GM12878 (cell line): ENCODE results near the gene OR5T3. TPM values are rescaled to one million over a fixed set of nuclear protein-coding genes. Genes with fewer than 3 reads are reported as not detected.

Experiments
- ATAC-seq: fragments of 200-7000 bp; cut with Tn5 transposase; 3 replicates; pipeline ENCODE4 v1.9.1; 2020; ENCODE audit warnings: mild to moderate bottlenecking, moderate library complexity
- BruUV-seq: library from RNA; stranded (reverse); fragments of 400-500 nt; replicated peaks from 2 replicates; lab custom pipeline; 2021; lab: Mats Ljungman, UMichigan
- CTCF ChIA-PET: fragments of 300-600 bp; sonication (Branson Sonifier 250); formaldehyde crosslinking; extraction: SDS; loops from one replicate; lab custom pipeline; 2021; ENCODE audit warnings: inconsistent platforms; lab: Yijun Ruan, JAX
- POLR2A ChIA-PET: fragments of 350-600 bp; formaldehyde crosslinking; extraction: SDS; loops from one replicate; lab custom pipeline; 2021; ENCODE audit warnings: inconsistent platforms; lab: Charles Lee
- RAD21 ChIA-PET: fragments of 300-600 bp; sonication (Branson Sonifier 250); formaldehyde crosslinking; loops from one replicate; lab custom pipeline; 2023; ENCODE audit warnings: antibody characterized with exemption; ENCODE audit not compliant: unreplicated experiment; lab: Charles Lee
- SMC1A ChIA-PET: fragments of 300-600 bp; sonication (Branson Sonifier 250); formaldehyde crosslinking; loops from one replicate; lab custom pipeline; 2023; ENCODE audit not compliant: unreplicated experiment, uncharacterized antibody; lab: Charles Lee
- DNase-seq: peaks from one replicate; pipeline ENCODE4 v3.0.0-alpha.2; 2011; ENCODE audit warnings: low read depth, low spot score
- FAIRE-seq: peaks from 3 replicates; lab custom pipeline; 2011; peaks lifted over from hg19 to GRCh38; lab: Jason Lieb, UNC
- H2AFZ ChIP-seq: 2 replicates; pipeline ENCODE4 v1.6.0; 2011; ENCODE audit warnings: low read depth, low read length, control low read depth; ENCODE audit not compliant: control insufficient read depth
- H3K27ac ChIP-seq: 2 replicates; pipeline ENCODE4 v1.5.1; 2011; ENCODE audit warnings: control low read depth; ENCODE audit not compliant: control insufficient read depth, insufficient read depth
- H3K27me3 ChIP-seq, 2 experiments: replicated peaks in 1 of 2; 2 replicates each; pipeline versions ENCODE4 v1.6.0 to v1.6.1; 2011; ENCODE audit warnings: low read length in 1 of 2; ENCODE audit not compliant: control insufficient read depth in 2 of 2, insufficient read depth in 2 of 2
- H3K36me3 ChIP-seq, 2 experiments: 2 replicates each; pipeline ENCODE4 v1.5.1; 2011; ENCODE audit warnings: low read length in 1 of 2; ENCODE audit not compliant: control insufficient read depth in 2 of 2, insufficient read depth in 2 of 2
- H3K4me1 ChIP-seq: 2 replicates; pipeline ENCODE4 v1.6.1; 2011; ENCODE audit warnings: mild to moderate bottlenecking, low read length, moderate library complexity, mixed read lengths; ENCODE audit not compliant: control insufficient read depth, insufficient read depth
- H3K4me2 ChIP-seq: 2 replicates; pipeline ENCODE4 v1.6.0; 2011; ENCODE audit warnings: control low read depth; ENCODE audit not compliant: control insufficient read depth, insufficient read depth
- H3K4me3 ChIP-seq: fragments of 200-600 bp; sonication (generic); 2 replicates; pipeline ENCODE4 v1.5.1; 2016
- H3K79me2 ChIP-seq: 2 replicates; pipeline ENCODE4 v1.6.0; 2011; ENCODE audit warnings: low read length; ENCODE audit not compliant: control insufficient read depth, insufficient read depth
- H3K9ac ChIP-seq: 2 replicates; pipeline ENCODE4 v1.8.0; 2011; ENCODE audit warnings: low read length, control low read depth, mixed read lengths; ENCODE audit not compliant: control insufficient read depth, insufficient read depth
- H3K9me3 ChIP-seq: replicated peaks from 3 replicates; pipeline ENCODE4 v1.5.1; 2011; ENCODE audit warnings: mild to moderate bottlenecking, low read length; ENCODE audit not compliant: control insufficient read depth, insufficient read depth
- H4K20me1 ChIP-seq: 2 replicates; pipeline ENCODE4 v1.6.0; 2011; ENCODE audit not compliant: control insufficient read depth, insufficient read depth
- EED ChIP-seq: sonication (generic); IDR thresholded peaks from 2 replicates; pipeline ENCODE4 v1.6.1; 2016; ENCODE audit warnings: antibody characterized with exemption, low read depth
- FOS ChIP-seq: IDR thresholded peaks from 3 replicates; pipeline ENCODE4 v1.6.1; 2011; ENCODE audit warnings: borderline replicate concordance; ENCODE audit not compliant: insufficient read length; ENCODE audit errors: extremely low read depth
- FOXM1 ChIP-seq: IDR thresholded peaks from 2 replicates; pipeline ENCODE4 v1.6.1; 2012; ENCODE audit warnings: low read depth, mild to moderate bottlenecking, inconsistent platforms, low read length, moderate library complexity
- MAX ChIP-seq: IDR thresholded peaks from 2 replicates; pipeline ENCODE4 v1.6.1; 2012; ENCODE audit warnings: low read depth, low read length, improper control_type of control experiment
- MYC ChIP-seq: IDR thresholded peaks from 2 replicates; pipeline ENCODE4 v1.6.1; 2011; ENCODE audit warnings: mild to moderate bottlenecking, low read length, moderate library complexity, inconsistent platforms; ENCODE audit not compliant: insufficient read depth, insufficient replicate concordance, insufficient read length, severe bottlenecking
- NFXL1 ChIP-seq: fragments of 450-650 bp; IDR thresholded peaks from 2 replicates; pipeline ENCODE4 v1.6.1; 2017; ENCODE audit warnings: antibody characterized with exemption, mild to moderate bottlenecking, borderline replicate concordance
- RAD21 ChIP-seq: IDR thresholded peaks from 2 replicates; pipeline ENCODE4 v1.6.1; 2011; ENCODE audit warnings: mild to moderate bottlenecking, low read depth, low read length, moderate library complexity; ENCODE audit not compliant: insufficient read depth
- TARDBP ChIP-seq: IDR thresholded peaks from 2 replicates; pipeline ENCODE4 v1.6.1; 2016; ENCODE audit warnings: borderline replicate concordance
- ZNF217 ChIP-seq: fragments of 450-650 bp; IDR thresholded peaks from 2 replicates; pipeline ENCODE4 v1.6.1; 2017; ENCODE audit warnings: antibody characterized with exemption, mild to moderate bottlenecking
- ZNF592 ChIP-seq: fragments of 450-650 bp; IDR thresholded peaks from 2 replicates; pipeline ENCODE4 v1.6.1; 2017; ENCODE audit warnings: mild to moderate bottlenecking, moderate library complexity
- WGBS: methylation state at CpG from one replicate; pipeline ENCODE4 v1.1.6; 2016; ENCODE audit warnings: low lambda C conversion rate; ENCODE audit not compliant: insufficient replicate concordance, insufficient coverage; ENCODE audit errors: missing lambda C conversion rate; 5-methylcytosine and 5-hydroxymethylcytosine counted together
- in situ Hi-C: fragments of 300-500 bp; cut with MboI; formaldehyde crosslinking; loops from 9 replicates; pipeline ENCODE4 v1.14.3; 2018; ENCODE audit warnings: mixed read lengths
- intact Hi-C: fragments of 100-400 bp; cut with micrococcal nuclease; formaldehyde crosslinking; loops from one replicate; pipeline ENCODE4 v1.14.2; 2022; ENCODE audit not compliant: unreplicated experiment
- polyA plus RNA-seq, 11 experiments: library from polyadenylated mRNA; depleted of rRNA in 4 of 11; unstranded in 6 of 11; stranded (reverse) in 5 of 11; fragments of >200 nt; fragmentation: Nextera tagmentation in 4 of 11; fragmentation: Illumina TruSeq in 1 of 11; extraction: Ambion mirVana in 4 of 11; extraction: Trizol in 1 of 11; gene quantifications; 1 replicate in 1 of 11; 2 replicates in 10 of 11; pipeline versions ENCODE4 v1.2.1 to v1.2.3, GENCODE V29; 2011 to 2016; ENCODE audit warnings: inconsistent platforms in 2 of 11, missing spikeins in 2 of 11, low read depth in 1 of 11
- total RNA-seq, 4 experiments: library from RNA; depleted of rRNA in 3 of 4; stranded (reverse); fragments of >200 nt in 3 of 4; fragmentation: Illumina TruSeq in 1 of 4; extraction: Trizol in 1 of 4; gene quantifications; 2 replicates each; pipeline versions ENCODE4 v1.2.1 to v1.2.3, GENCODE V29; 2013 to 2021
- TF ChIP-seq, protein P1 (sequence below), 3 experiments: IDR thresholded peaks in 2 of 3; conservative IDR thresholded peaks in 1 of 3; 2 replicates each; pipeline ENCODE4 v1.5.1; 2011; ENCODE audit warnings: low read depth in 3 of 3, low read length in 3 of 3, mild to moderate bottlenecking in 3 of 3, control low read depth in 2 of 3, moderate library complexity in 2 of 3, inconsistent platforms in 1 of 3, mixed read lengths in 1 of 3; ENCODE audit not compliant: control insufficient read depth in 2 of 3, insufficient read depth in 1 of 3; ENCODE audit errors: extremely low read depth in 1 of 3

Gene OR5T3
- total and polyA plus RNA-seq, 10 of the 15 experiments (the other 5 are each of a cell fraction or from before 2014, with no cell fraction given) = not detected

DNA sequence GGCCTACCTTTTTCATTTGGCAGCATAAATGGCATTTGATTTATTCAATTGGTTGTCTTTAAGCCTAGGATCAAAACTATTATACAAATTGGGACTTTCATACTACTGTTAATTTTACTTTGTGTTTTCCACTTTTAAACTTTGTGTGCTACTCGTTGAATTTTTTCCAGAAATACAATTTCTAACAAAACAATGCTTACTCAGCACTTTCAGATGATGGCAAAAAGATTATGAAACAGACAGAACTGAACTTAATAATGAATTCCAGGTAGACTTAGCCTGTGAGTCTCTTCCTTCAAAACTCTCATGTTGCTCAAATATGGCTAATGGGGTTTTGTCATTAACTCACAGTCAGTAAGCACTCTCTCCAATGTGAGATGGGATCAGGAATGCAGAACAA is 44.3 kb upstream of the OR5T3 start:
- DNase-seq = no peak
- no peak overlapping the region for H3K27ac ChIP-seq
- ChIA-PET CTCF (no interaction called here), SMC1A (no interaction called here), POLR2A (no interaction called here), RAD21 (no interaction called here)
- H3K4me2 ChIP-seq = no peak overlapping the region
- in situ Hi-C loops (no loop called here), intact Hi-C loops (no loop called here)
- no peaks in the 10 kb centered on the region for H3K27me3 ChIP-seq
- H3K4me1 ChIP-seq = no peaks in the 10 kb centered on the region
- no peaks in the 10 kb centered on the region for H3K36me3 ChIP-seq
- no peaks in the 10 kb centered on the region; the same call in 2 of the 3 replicates for H3K9me3 ChIP-seq
- no peak overlapping the region for H3K4me3 ChIP-seq
- H4K20me1 ChIP-seq = no peaks in the 10 kb centered on the region
- WGBS = 0% methylated on average over 1 of the region's 1 CpG
- TF ChIP-seq MAX (no peak), ZNF592 (no peak)
- FAIRE-seq = no peak
- H3K79me2 ChIP-seq = no peaks in the 10 kb centered on the region
- H2AFZ ChIP-seq = no peak overlapping the region
- ATAC-seq = no peak
- BruUV-seq = no TSS peak
- no peak overlapping the region for H3K9ac ChIP-seq

- no TSS peak for BruUV-seq
- FAIRE-seq = no peak
- CTCF ChIA-PET = no interaction called here
- intact Hi-C loops (no loop called here), in situ Hi-C loops (no loop called here)
- Histone ChIP-seq H3K27me3 (no peaks in the 10 kb centered on the region), H4K20me1 (no peaks in the 10 kb centered on the region), H3K4me1 (no peaks in the 10 kb centered on the region), H2AFZ (no peak overlapping the region), H3K79me2 (no peaks in the 10 kb centered on the region), H3K4me2 (no peak overlapping the region), H3K4me3 (no peak overlapping the region), H3K36me3 (no peaks in the 10 kb centered on the region), H3K27ac (no peak overlapping the region), H3K9ac (no peak overlapping the region), H3K9me3 (no peaks in the 10 kb centered on the region; the same call in 2 of the 3 replicates)
- no peak for ATAC-seq
- WGBS = 9% methylated on average over 2 of the region's 2 CpGs
- SMC1A ChIA-PET = interaction anchor here (1.6 kb wide), 1 partner anchor 23 kb away, joined by 4 read pairs; no protein-coding TSS in a partner anchor
- RAD21 ChIA-PET = no interaction called here
- DNase-seq = no peak
- POLR2A ChIA-PET = no interaction called here
- TF ChIP-seq, protein P1, sequence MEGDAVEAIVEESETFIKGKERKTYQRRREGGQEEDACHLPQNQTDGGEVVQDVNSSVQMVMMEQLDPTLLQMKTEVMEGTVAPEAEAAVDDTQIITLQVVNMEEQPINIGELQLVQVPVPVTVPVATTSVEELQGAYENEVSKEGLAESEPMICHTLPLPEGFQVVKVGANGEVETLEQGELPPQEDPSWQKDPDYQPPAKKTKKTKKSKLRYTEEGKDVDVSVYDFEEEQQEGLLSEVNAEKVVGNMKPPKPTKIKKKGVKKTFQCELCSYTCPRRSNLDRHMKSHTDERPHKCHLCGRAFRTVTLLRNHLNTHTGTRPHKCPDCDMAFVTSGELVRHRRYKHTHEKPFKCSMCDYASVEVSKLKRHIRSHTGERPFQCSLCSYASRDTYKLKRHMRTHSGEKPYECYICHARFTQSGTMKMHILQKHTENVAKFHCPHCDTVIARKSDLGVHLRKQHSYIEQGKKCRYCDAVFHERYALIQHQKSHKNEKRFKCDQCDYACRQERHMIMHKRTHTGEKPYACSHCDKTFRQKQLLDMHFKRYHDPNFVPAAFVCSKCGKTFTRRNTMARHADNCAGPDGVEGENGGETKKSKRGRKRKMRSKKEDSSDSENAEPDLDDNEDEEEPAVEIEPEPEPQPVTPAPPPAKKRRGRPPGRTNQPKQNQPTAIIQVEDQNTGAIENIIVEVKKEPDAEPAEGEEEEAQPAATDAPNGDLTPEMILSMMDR (IDR thresholded peaks at IDR 0.05 in 2 of 3, conservative IDR thresholded peaks at IDR 0.05 in 1 of 3; ENCODE audit: control insufficient read depth in 2 of 3, extremely low read depth in 1 of 3, insufficient read depth in 1 of 3, low read depth in 3 of 3, low read length in 3 of 3) = no peak
- no peak for TF ChIP-seq RAD21
- no peak for TF ChIP-seq NFXL1
- no peak for TF ChIP-seq TARDBP
- TF ChIP-seq FOXM1 = no peak
- no peak for TF ChIP-seq MYC
- no peak for TF ChIP-seq EED
- TF ChIP-seq FOS = no peak
- no peak for TF ChIP-seq ZNF217
These were observed 37.5 kb upstream of the OR5T3 start for GRCh38 chr11:56214537-56214936.
